ENCODE data around the gene CDC42BPG. TPM values are rescaled to one million over a fixed set of nuclear protein-coding genes. Genes with fewer than 3 reads are reported as not detected.

Gene CDC42BPG
- total and polyA plus RNA-seq, 9 of the 15 experiments (the other 6 are each of a cell fraction or from before 2014, with no cell fraction given), result 0.04 to 8.8 (median 2.1) TPM

DNA sequence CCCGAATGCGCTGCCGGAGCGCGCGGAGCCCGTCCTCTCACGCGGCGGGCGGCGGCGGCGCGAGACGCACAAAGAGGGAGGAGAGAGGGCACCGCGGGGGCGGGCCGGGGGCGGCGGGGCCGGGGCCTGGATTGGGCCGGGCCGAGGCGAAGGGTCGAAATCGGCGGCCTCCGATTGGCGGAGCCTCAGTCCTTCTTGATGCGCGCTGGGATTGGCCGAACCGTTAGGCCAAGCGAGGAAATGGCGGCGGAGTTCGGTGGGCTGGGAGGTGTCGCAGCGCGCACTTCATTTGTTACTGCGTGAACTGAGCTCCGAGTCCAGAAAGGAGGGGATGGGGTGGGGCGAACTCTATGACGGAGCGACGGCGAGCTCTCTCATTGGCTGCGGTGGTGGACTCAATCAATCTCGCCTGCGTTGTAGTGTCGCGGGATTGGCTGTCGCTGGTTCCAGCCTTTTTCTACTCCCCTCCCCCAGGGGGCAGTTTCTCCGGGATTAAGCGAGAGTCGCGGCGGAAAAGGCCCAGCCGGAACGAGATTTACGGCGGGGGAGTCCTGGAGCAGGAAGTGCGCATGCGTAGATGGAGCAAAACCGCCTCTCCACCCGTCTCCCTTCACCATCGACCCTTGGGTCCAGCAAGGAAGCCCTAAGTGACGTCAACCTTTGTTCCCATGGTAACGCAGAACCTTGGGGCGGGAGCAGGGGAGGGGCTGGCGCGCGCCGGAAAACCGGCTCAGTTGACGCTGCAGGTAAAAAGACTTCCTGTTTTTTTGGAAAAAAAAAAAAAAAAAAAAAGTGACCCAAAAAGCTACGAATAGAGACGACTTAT is 65.8 kb downstream of the CDC42BPG start, which contains the start of gene SF1 (continued):
- TF ChIP-seq, protein P1, sequence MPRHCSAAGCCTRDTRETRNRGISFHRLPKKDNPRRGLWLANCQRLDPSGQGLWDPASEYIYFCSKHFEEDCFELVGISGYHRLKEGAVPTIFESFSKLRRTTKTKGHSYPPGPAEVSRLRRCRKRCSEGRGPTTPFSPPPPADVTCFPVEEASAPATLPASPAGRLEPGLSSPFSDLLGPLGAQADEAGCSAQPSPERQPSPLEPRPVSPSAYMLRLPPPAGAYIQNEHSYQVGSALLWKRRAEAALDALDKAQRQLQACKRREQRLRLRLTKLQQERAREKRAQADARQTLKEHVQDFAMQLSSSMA (CRISPR knock-in tag; IDR thresholded peaks at IDR 0.05), result no peak
- no peak for TF ChIP-seq ZNF77 (CRISPR knock-in tag; IDR thresholded peaks at IDR 0.05)
- no peak for TF ChIP-seq STAT5A (IDR thresholded peaks at IDR 0.05; ENCODE audit: borderline replicate concordance, low read length)
- TF ChIP-seq, protein P2, sequence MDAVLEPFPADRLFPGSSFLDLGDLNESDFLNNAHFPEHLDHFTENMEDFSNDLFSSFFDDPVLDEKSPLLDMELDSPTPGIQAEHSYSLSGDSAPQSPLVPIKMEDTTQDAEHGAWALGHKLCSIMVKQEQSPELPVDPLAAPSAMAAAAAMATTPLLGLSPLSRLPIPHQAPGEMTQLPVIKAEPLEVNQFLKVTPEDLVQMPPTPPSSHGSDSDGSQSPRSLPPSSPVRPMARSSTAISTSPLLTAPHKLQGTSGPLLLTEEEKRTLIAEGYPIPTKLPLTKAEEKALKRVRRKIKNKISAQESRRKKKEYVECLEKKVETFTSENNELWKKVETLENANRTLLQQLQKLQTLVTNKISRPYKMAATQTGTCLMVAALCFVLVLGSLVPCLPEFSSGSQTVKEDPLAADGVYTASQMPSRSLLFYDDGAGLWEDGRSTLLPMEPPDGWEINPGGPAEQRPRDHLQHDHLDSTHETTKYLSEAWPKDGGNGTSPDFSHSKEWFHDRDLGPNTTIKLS (IDR thresholded peaks at IDR 0.05; ENCODE audit: borderline replicate concordance, low read depth), result peak; percentile 95
- TF ChIP-seq, protein P3, sequence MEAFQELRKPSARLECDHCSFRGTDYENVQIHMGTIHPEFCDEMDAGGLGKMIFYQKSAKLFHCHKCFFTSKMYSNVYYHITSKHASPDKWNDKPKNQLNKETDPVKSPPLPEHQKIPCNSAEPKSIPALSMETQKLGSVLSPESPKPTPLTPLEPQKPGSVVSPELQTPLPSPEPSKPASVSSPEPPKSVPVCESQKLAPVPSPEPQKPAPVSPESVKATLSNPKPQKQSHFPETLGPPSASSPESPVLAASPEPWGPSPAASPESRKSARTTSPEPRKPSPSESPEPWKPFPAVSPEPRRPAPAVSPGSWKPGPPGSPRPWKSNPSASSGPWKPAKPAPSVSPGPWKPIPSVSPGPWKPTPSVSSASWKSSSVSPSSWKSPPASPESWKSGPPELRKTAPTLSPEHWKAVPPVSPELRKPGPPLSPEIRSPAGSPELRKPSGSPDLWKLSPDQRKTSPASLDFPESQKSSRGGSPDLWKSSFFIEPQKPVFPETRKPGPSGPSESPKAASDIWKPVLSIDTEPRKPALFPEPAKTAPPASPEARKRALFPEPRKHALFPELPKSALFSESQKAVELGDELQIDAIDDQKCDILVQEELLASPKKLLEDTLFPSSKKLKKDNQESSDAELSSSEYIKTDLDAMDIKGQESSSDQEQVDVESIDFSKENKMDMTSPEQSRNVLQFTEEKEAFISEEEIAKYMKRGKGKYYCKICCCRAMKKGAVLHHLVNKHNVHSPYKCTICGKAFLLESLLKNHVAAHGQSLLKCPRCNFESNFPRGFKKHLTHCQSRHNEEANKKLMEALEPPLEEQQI (IDR thresholded peaks at IDR 0.05), result no peak
- TF ChIP-seq, protein P4, sequence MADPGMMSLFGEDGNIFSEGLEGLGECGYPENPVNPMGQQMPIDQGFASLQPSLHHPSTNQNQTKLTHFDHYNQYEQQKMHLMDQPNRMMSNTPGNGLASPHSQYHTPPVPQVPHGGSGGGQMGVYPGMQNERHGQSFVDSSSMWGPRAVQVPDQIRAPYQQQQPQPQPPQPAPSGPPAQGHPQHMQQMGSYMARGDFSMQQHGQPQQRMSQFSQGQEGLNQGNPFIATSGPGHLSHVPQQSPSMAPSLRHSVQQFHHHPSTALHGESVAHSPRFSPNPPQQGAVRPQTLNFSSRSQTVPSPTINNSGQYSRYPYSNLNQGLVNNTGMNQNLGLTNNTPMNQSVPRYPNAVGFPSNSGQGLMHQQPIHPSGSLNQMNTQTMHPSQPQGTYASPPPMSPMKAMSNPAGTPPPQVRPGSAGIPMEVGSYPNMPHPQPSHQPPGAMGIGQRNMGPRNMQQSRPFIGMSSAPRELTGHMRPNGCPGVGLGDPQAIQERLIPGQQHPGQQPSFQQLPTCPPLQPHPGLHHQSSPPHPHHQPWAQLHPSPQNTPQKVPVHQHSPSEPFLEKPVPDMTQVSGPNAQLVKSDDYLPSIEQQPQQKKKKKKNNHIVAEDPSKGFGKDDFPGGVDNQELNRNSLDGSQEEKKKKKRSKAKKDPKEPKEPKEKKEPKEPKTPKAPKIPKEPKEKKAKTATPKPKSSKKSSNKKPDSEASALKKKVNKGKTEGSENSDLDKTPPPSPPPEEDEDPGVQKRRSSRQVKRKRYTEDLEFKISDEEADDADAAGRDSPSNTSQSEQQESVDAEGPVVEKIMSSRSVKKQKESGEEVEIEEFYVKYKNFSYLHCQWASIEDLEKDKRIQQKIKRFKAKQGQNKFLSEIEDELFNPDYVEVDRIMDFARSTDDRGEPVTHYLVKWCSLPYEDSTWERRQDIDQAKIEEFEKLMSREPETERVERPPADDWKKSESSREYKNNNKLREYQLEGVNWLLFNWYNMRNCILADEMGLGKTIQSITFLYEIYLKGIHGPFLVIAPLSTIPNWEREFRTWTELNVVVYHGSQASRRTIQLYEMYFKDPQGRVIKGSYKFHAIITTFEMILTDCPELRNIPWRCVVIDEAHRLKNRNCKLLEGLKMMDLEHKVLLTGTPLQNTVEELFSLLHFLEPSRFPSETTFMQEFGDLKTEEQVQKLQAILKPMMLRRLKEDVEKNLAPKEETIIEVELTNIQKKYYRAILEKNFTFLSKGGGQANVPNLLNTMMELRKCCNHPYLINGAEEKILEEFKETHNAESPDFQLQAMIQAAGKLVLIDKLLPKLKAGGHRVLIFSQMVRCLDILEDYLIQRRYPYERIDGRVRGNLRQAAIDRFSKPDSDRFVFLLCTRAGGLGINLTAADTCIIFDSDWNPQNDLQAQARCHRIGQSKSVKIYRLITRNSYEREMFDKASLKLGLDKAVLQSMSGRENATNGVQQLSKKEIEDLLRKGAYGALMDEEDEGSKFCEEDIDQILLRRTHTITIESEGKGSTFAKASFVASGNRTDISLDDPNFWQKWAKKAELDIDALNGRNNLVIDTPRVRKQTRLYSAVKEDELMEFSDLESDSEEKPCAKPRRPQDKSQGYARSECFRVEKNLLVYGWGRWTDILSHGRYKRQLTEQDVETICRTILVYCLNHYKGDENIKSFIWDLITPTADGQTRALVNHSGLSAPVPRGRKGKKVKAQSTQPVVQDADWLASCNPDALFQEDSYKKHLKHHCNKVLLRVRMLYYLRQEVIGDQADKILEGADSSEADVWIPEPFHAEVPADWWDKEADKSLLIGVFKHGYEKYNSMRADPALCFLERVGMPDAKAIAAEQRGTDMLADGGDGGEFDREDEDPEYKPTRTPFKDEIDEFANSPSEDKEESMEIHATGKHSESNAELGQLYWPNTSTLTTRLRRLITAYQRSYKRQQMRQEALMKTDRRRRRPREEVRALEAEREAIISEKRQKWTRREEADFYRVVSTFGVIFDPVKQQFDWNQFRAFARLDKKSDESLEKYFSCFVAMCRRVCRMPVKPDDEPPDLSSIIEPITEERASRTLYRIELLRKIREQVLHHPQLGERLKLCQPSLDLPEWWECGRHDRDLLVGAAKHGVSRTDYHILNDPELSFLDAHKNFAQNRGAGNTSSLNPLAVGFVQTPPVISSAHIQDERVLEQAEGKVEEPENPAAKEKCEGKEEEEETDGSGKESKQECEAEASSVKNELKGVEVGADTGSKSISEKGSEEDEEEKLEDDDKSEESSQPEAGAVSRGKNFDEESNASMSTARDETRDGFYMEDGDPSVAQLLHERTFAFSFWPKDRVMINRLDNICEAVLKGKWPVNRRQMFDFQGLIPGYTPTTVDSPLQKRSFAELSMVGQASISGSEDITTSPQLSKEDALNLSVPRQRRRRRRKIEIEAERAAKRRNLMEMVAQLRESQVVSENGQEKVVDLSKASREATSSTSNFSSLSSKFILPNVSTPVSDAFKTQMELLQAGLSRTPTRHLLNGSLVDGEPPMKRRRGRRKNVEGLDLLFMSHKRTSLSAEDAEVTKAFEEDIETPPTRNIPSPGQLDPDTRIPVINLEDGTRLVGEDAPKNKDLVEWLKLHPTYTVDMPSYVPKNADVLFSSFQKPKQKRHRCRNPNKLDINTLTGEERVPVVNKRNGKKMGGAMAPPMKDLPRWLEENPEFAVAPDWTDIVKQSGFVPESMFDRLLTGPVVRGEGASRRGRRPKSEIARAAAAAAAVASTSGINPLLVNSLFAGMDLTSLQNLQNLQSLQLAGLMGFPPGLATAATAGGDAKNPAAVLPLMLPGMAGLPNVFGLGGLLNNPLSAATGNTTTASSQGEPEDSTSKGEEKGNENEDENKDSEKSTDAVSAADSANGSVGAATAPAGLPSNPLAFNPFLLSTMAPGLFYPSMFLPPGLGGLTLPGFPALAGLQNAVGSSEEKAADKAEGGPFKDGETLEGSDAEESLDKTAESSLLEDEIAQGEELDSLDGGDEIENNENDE (IDR thresholded peaks at IDR 0.05; ENCODE audit: low read depth, low read length), result no peak
- no peak for TF ChIP-seq SRSF1 (IDR thresholded peaks at IDR 0.05; ENCODE audit: low read depth, low read length)

All from K562 (cell line).